SK-N-DZ (cell line): ENCODE measurements around the gene TMCO4.
"Not testable (repeated sequence)": the region's sequence is repeated elsewhere in the genome, so short reads cannot be mapped to it uniquely, and the experiment has no call there.

ENCODE experiments used
- DNase-seq: peaks from one replicate; pipeline ENCODE4 v3.0.0-alpha.2; 2015; ENCODE audit warnings: low spot score

TMCO4 gene

DNA sequence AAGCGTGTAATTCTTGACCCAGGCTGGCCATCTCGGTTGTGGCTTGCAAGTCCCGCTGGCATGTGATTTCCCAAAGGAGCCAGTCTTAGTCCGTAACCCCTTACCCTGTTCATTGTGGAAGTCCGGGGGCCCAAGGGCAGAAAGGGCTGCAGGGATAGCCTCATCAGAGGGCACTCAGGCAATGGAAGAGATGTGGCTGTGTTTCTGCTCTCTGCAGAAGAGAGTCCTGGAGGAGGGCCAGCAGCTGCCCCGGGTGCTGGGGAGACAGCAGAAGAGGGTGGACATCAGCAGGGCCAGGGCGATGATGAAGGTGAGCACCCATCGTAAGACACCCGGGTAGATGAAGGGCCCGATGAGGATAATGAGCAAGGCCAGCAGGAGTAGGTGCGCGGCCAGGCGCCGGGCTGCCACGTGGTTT lies 14.5 kb upstream of the TMCO4 start:
- DNase-seq: no peak

DNA sequence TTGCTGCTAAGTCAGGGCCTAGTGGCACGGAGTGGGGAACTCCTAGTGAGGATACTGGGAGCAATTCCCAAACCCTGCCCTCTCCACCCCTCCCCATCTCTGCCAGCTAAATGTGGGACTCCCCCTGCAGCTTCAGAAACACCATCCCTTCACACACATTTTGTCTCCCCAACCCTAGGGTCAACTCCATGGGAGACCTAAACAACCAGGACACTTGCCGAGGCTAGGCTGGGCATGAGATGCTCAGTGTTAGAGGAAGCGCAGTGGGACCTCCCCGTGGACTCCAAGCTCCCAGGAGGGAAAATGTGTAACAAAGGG lies 13.9 kb upstream of the TMCO4 start:
- no peak for DNase-seq

DNA sequence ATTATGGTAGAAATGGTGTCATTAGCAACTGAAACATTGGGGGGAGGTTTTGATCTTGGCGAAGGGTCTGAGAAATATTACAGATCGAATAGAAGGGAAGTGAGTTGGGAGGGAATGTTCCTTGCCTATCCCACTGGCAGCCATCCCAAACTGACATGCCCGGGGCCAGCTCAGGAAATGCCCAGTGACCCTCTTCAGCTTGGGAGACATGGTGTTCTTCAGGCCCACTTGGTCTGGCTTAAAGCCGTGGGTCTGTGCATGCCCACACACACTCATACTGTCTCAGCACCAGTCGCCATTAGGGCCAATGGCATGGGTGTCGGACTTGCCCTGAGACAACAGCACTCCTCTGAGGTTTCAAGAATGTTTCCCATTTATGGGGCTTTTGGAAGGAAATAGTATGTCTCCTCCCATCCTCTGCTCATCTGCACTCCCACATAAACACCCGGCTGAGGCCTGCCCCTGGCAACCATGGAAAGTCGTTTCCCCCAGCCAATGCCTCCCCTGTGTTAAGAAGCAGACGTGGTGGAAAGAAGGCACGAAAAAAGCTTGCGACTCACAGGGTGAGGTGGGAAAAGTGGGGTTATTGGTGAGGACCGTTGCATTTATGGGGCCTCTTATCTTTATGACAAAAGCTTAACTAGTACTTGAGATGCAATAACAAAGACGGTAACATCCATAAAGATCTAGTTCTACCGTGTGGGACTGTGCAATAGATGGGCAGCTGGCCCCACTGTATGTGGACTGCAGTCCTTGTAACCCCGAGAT lies 13.3 kb upstream of the TMCO4 start:
- DNase-seq: no peak

DNA sequence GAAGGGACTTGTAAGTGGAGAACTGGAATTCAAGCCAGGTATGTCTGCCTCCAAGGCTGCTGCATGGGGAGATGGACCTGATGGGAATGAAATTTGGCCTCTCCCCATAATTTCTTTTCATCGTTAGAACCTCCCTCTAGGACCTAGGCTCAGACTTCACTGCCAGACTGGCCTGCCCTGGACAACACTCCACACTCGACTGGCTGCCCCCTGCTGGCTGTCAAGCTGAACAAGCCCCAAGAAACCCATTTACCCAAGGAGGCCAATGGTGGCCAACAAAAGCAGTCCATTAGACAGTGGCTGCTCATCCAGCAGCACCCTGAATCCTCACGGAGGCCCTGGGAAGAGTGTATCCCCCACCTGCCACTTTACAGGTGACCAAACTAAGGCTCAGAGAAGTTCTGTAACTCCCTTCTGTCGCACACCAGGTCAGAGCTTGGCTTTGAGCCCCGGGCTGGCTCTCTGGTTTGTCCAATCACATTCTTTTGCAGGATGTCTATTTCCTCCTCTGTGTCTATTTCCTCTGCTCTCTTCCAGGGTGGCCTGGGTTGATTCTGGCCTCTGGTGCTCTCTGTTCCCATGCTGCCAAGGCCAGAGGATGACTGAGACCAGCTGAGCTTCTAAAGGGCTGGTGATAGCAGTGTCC lies 11.6 kb upstream of the TMCO4 start:
- no peak for DNase-seq

DNA sequence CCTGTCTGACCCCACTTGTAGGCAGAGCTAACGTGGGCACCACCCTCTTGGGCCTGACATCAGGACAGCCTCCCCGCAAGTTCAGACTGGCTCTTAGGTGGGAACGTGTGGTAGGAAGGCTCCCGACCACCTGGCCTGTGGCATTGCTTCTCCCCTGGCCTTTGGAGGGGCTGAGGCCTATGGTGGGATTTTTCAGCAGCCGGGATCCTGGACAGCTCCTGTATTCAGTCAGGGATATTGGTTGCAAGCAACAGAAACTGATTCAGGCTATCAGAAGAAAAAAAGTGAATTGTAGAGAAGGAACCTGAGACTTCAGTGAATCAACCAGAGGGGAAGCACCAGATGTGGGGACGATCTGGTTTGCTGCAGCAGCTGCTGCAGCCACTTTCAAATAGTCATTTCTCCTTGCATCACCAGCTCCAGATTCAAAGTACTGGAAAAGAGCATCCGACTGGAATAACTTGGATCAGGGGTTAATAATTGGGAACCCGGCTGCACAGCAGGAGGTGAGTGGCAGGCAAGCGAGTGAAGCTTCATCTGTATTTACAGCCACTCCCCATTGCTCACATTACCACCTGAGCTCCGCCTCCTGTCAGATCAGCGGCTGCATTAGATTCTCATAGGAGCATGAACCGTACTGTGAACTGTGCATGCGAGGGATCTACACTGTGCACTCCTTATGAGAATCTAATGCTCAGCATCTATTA lies 9.5 kb upstream of the TMCO4 start:
- no peak for DNase-seq

DNA sequence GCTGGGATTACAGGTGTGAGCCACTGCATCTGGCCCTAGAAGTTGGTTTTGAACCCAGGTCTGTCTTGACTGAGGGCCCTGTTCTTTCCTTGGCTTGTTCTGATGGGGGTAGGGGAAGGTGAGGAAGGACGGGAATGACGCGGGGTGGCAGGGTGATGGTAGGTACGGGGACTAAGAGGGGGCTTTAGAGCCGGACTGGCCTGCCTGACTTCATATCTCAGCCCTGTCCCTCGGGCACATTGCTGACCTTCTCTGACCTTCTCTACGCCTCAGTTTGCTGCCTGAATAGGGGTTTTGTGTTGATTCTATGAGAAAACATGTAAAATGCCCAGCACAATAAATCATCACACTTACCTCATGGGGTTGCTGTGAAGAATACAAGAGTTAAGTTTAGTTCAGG lies 8.6 kb upstream of the TMCO4 start:
- DNase-seq: no peak

DNA sequence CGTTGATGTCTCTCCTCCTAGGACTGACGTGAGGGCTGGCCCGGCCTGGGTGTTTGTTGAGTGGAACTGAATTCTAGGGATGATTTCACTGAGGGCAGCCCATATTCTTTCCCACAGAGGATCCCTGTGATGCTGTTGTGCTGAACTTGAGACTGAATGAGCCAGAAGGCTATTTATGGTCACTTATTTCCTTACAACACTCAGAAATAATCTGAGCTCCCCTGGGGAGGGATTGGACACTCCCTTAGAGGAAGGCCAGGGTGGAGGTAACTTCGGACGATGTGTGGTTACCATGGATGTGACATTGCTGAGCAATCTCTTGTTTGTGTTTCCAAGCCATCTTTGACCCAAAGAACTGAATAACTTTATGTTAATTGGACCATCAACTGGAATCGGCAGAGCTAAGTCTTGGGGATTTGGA lies 5.1 kb upstream of the TMCO4 start:
- no peak for DNase-seq

DNA sequence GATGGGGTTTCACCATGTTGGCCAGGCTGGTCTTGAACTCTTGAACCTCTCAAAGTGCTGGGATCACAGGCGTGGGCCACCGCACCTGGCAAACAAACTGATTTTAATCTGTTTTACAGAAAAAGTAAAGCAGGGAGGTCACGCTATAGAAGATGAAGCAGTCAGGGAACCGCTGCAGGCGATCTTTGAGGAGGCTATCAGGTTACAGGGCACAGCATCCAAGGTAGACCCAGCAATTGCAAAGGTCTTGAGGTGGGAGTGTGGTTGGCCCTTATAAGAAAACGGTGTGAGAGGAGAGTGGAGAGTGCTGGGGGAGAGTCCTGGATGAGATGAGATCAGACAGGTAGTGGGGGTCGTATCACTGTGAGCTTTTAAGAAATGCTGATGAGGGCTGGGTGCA lies 2.6 kb upstream of the TMCO4 start:
- no peak for DNase-seq

DNA sequence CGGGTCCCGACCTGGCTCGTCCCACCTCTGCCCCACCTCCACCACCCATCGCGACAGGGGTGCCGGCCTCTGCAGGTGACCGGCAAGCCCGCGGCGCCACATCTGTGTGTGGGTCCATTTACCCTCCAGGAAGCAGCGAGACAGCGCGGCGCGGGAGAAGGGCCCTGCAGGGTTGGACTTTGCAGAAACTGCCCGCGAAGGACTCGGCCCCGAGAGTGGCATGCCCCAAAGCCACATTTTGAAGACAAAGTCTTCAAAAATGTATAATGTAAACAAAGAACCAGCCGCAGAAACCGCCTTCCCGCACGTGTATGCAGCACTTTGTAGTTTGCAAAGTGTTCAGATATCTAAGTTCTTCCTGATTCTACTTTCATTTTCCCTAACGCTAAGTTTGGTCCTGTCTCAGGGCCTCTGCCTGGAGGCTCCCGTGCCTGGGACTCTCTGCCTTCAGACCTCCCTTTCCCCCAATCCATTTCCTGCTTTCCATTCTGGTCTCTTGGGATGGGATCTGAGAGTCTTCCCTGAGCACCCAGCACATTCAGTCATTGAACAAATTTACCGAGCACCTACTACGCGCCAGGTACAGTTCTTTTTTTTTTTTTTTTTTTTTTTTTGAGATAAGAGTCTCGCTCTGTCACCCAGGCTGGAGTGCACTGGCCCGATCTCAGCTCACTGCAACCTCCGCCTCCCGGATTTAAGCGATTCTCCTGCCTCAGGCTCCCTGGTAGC lies 524 bp upstream of the TMCO4 start:
- no peak for DNase-seq

DNA sequence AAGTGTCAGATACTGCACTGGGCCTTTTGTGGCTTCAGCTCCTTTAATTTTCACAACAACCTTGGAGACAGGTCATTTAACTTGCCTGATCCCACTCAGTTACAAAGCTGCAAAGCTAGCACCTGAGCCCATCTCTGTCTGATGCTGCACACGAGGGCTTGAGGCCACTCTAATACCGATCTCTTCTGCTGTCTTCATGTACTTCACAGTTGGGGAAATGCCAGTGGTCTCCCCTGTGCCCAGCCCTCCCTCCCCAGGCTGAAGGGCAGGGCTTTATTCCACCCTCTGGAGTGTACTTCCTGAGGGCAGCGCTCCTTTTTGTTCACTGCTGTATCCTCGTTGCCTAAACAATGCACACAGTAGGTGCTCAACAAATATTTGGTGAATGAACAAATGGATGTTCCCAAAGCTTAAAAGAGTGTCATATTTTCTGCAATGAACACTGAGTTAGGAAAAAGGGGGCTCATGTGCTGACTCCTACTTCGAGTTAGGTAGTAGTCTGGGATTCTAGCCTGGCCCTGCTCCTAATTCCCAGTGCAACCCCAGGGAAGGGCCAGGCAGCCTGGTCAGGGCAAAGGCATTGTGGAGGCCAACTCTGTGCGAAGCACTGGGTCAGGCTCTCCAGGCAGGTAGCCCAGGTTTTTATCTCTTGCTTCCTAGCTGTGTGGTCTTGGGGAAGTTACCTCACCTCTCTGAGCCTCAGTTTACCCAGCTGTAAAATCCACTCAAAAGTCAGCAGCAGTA lies 1.1 kb downstream of the TMCO4 start:
- no peak for DNase-seq

DNA sequence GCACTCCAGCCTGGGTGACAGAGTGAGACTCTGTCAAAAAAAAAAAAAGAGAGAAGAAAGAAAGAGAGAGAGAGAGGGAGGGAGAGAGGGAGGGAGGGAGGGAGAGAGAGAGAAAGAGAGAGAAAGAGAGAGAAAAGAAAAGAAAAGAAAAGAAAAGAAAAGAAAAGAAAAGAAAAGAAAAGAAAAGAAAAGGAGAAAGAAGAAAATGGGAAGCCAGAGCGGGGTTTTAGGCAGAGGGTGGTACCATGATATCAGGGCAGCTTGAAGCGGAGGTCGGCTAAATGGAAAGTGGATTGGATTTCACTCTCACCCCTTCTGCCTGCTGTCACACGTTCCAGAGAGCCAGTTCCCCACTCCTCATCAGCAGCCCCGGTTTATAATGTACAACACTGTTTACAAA lies 1.9 kb downstream of the TMCO4 start:
- DNase-seq: no peak

DNA sequence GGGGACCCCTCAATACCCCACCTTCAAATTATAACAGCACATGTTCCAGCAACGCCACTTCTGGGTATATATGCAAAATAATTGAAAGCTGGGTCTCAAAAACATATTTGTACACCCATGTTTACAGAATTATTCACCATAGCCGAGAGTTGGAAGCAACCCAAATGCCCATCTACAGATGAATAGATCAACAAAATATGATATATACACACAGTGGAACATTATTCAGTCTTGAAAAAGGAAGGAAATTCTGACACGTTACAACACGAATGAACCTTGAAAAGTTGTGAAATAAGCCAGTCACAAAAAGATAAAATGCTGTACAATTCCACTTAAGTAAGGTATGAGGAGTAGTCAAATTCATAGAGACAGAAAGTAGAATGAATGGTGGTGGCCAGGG lies 5.1 kb downstream of the TMCO4 start:
- DNase-seq: no peak

DNA sequence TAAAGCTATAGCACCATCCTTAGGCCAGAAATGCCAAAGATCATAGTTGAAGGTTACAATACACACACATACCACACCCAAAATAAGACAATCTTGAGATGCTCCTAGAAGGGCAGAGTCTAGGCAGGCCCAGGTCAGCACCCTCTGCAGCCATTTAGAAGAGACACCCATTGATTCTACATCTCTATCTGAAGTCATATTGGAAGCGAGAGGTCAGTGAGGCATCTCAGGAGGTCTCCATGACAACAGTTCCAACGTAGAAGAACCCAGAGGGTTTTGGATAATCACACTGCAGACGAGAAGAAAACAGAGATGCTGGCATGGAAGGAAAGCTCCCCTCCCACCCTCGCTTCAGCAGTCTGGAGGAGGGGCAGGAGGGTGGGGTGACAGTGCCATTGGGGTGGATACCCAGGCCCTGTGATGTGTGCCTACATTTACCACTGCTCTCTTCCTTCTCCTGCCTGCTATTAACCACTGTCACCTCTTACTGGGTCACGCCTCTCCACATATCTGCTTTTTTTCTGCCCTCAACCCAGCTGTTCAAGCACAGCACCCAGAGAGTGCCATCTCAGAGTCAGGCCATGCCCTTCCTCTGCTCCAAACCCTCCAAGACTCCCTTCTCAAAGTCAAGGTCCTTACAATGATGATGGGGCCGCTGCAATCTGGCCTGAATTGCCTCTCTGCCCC lies 6.2 kb downstream of the TMCO4 start:
- DNase-seq: no peak

DNA sequence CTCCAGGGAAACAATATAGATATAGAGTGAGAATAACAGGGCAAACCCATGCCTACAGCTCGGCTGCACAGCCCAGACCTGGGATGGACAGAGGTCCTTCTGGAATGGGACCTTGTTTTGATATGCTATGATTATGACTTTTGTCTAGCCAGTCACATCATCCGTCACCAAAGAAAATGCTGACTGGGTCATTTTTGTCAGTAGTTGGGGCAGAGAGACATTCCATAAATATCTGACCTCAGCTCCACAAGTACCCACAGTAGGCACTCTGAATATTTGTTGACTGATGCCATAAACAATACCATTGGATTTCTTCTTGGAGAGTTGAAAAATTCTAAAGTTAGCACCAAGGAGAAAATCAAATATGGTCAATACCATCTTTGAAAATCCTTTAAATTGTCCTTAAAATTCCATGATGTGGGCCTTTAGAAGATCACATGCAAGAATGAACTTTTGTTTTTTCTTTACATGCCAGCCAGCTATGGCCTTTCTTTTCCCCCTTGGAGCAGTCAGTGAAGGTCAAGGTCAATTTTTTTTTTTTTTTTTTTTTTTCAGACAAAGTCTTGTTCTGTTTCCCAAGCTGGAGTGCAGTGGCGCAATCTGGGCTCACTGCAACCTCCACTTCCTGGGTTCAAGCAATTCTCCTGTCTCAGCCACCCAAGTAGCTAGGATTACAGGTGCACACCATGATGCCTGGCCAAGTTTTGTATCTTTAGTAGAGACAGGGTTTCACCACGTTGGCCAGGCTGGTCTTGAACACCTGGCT lies 7.3 kb downstream of the TMCO4 start:
- DNase-seq: no peak

DNA sequence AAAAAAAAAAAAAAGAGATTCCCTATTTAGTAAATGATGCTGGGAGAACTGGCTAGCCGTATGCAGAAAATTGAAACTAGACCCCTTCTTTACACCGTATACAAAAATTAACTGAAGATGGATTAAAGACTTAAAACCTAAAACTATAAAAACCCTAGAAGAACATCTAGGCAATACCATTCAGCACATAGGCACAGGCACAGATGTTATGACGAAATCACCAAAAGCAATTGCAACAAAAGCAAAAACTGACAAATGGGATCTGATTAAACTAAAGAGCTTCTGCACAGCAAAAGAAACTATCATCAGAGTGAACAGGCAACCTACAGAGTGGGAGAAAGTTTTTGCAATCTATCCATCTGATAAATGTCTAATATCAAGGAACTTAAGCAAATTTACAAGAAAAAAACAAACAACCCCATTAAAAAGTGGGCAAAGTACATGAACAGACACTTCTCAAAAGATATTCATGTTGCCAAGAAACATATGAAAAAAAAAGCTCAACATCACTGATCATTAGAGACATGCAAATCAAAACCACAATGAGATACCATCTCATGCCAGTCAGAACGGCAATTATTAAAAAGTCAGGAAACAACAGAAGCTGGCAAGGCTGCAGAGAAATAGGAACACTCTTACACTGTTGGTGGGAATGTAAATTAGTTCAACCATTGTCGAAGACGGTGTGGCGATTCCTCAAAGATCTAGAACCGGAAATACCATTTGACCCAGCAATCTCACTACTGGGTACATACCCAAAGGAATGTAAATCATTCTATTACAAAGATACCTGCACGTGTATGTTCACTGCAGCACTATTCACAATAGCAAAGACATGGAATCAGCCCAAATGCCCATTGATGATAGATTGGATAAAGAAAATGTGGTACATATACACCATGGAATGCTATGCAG lies 9.4 kb downstream of the TMCO4 start:
- not testable (repeated sequence) for DNase-seq

DNA sequence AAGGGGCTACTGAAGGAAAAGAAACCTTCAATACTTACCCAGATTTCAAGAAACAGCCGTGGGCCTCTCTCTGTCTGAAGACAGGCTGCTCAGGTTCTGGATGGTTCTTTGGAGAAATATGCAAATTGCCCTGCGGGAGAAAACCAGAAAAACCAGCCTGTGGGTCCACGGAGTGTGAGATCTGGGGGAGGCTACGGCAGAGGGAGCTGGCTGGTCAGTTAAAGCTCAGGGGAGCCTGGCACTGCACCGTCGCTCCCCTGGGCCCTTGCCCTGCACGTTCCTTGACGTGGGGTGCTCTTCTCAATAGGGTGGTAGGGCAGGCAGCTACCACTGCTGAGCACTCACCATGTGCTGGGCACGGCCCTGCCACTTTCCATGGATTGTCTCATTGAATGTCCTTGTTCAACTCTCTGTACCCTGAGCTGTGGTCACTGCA lies 12.7 kb downstream of the TMCO4 start:
- no peak for DNase-seq

DNA sequence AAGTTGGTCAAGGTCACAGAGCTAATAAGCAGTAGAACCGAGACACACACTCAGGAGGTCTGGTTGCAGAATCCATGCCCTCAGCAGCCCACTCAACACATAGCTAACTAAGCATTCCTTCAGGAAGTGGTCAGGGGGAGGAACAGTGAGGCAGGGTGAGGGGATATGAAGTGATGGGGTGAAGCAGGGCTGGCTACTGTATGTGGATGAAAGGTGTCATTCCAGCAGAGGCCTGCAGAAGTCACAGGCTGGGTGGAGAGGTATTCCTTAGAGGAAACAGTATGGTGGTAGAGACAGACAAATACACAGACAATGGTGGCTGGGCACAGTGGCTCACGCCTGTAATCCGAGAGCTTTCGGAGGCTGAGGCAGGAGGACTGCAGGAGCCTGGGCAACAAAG lies 14.1 kb downstream of the TMCO4 start:
- no peak for DNase-seq

DNA sequence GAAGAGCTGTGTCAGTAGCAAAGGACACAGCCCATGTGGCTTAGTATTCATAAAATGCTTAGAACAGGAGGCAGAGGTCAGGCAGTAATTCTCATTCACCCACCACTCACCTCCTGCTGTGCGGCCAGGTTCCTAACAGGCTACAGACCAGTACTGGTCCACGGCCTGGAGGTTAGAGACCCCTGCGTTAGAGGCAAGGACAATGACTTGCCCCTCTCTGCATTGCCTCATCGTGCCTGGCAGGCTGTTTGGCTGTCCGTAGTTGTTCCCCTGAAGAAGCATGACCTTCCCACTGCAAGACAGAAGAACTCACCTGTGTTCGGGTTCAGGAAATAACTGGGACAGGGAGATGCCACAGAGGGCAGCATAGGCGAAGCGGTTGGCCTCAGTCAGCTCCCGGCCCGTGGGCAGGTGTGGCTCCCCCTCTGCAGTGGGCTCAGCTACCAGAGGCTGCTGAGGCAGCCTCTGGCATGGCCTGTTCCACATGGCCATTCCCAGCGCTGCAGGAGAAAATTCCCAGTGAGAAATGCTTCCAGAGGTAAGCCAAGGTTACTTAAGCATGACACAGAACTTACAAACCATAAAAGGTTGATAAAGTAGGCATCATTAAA lies 19.3 kb downstream of the TMCO4 start:
- no peak for DNase-seq

DNA sequence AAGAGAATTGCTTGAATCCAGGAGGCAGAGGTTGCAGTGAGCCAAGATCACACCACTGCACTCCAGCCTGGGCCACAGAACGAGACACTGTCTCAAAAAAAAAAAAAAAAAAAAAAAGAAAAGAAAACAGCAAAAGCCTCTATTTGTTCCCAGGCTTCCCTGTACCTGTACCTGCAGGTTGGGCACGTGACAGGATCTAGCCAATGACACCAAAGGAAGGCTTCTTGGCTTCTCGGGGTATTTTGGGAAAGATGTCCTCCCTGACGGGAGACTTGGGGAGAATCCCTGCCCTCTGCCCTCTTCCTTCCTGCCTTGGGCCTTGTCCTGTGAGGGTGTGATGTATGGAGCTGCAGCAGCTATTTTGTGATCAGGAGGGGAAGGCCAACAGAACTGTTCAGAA lies 22.8 kb downstream of the TMCO4 start:
- no peak for DNase-seq
